H4 (cell line): ENCODE results near the gene INO80. TPM values are rescaled to one million over a fixed set of nuclear protein-coding genes. Genes with fewer than 3 reads are reported as not detected.
"Not testable (repeated sequence)": the region's sequence is repeated elsewhere in the genome, so short reads cannot be mapped to it uniquely, and the experiment has no call there.

Experiments
- DNase-seq: peaks from one replicate; pipeline ENCODE4 v3.0.0-alpha.2; 2015; ENCODE audit warnings: low spot score
- total RNA-seq: library from RNA; depleted of rRNA; stranded (reverse); fragments of >200 nt; shearing (Covaris generic); gene quantifications from 2 replicates; pipeline ENCODE4 v1.2.3, GENCODE V29; 2014; rRNA removed

INO80 gene
- total RNA-seq, result 11.4 and 17.3 TPM in 2 replicates

GRCh38 chr15:41116116-41116961, at the start of gene INO80:
Gene INO80 (minus strand): TSS chr15:41116280. CDS start chr15:41096310, 19,970 bp downstream.
- peak; percentile 98 for DNase-seq

GRCh38 chr15:41161736-41162135, 45.7 kb upstream of the INO80 start:
- no peak for DNase-seq

- no peak for DNase-seq
Observed at GRCh38 chr15:41161336-41161735, 45.3 kb upstream of the INO80 start.

- no peak for DNase-seq
Observed at GRCh38 chr15:41160639-41161315, 44.7 kb upstream of the INO80 start.

GRCh38 chr15:41154412-41154811, 38.3 kb upstream of the INO80 start:
- no peak for DNase-seq

- DNase-seq, result no peak
Observed at GRCh38 chr15:41153733-41154132, 37.7 kb upstream of the INO80 start.

GRCh38 chr15:41151451-41152005, 35.4 kb upstream of the INO80 start:
- no peak for DNase-seq

GRCh38 chr15:41150279-41150678, 34.2 kb upstream of the INO80 start:
- no peak for DNase-seq

- no peak for DNase-seq
Observed at GRCh38 chr15:41148065-41148464, 32.0 kb upstream of the INO80 start.

GRCh38 chr15:41139619-41140018, 23.5 kb upstream of the INO80 start:
- DNase-seq, result no peak

- DNase-seq, result not testable (repeated sequence)
Observed at GRCh38 chr15:41139112-41139511, 23.0 kb upstream of the INO80 start.

- not testable (repeated sequence) for DNase-seq
Observed at GRCh38 chr15:41135580-41135979, 19.5 kb upstream of the INO80 start.

- no peak for DNase-seq
Observed at GRCh38 chr15:41133454-41133853, 17.4 kb upstream of the INO80 start.

GRCh38 chr15:41132094-41132493, 16.0 kb upstream of the INO80 start:
- not testable (repeated sequence) for DNase-seq

GRCh38 chr15:41128174-41128902, 12.3 kb upstream of the INO80 start:
- DNase-seq, result no peak

GRCh38 chr15:41125931-41126642, 10.0 kb upstream of the INO80 start:
- no peak for DNase-seq

- DNase-seq, result no peak
Observed at GRCh38 chr15:41125063-41125669, 9.1 kb upstream of the INO80 start.

GRCh38 chr15:41124058-41124457, 8.0 kb upstream of the INO80 start:
- DNase-seq, result no peak

GRCh38 chr15:41122849-41123248, 6.8 kb upstream of the INO80 start:
- DNase-seq, result no peak

GRCh38 chr15:41121951-41122350, 5.9 kb upstream of the INO80 start:
- no peak for DNase-seq

GRCh38 chr15:41116962-41117252, 827 bp upstream of the INO80 start:
- DNase-seq, result no peak
